HEK293 (cell line): ENCODE measurements around the gene RFK.

Experiments
- CTCF ChIA-PET: fragments of 350-600 bp; formaldehyde crosslinking; extraction: SDS; loops from one replicate; lab custom pipeline; 2021; ENCODE audit warnings: antibody characterized with exemption; lab: Yijun Ruan, JAX
- POLR2A ChIA-PET: fragments of 300-600 bp; formaldehyde crosslinking; extraction: SDS; loops from one replicate; lab custom pipeline; 2020; ENCODE audit warnings: antibody characterized with exemption, inconsistent platforms; lab: Yijun Ruan, JAX
- H3K27ac ChIP-seq: fragments of 200-500 bp; sonication (Bioruptor generic); 2 replicates; pipeline ENCODE4 v1.5.1; 2014; ENCODE audit warnings: low read depth, low read length, control low read depth, inconsistent platforms; ENCODE audit errors: extremely low read depth
- H3K36me3 ChIP-seq, 2 experiments: fragments of 200-500 bp in 1 of 2; sonication (Bioruptor generic) in 1 of 2; 1 replicate in 1 of 2; 2 replicates in 1 of 2; pipeline ENCODE4 v1.5.1; 2014 to 2017; ENCODE audit warnings: inconsistent platforms in 2 of 2, low read length in 2 of 2; ENCODE audit not compliant: control insufficient read depth in 2 of 2, insufficient read depth in 1 of 2
- H3K4me1 ChIP-seq: fragments of 200-500 bp; sonication (Bioruptor generic); 2 replicates; pipeline ENCODE4 v1.5.1; 2014; ENCODE audit warnings: mild to moderate bottlenecking, low read length, inconsistent platforms; ENCODE audit not compliant: control insufficient read depth, insufficient read depth
- H3K4me3 ChIP-seq: 2 replicates; pipeline ENCODE4 v1.5.1; 2011; ENCODE audit warnings: low read depth, mild to moderate bottlenecking, control low read depth, low read length, moderate library complexity
- H3K9me3 ChIP-seq: fragments of 200-500 bp; sonication (Bioruptor generic); 2 replicates; pipeline ENCODE4 v1.5.1; 2014; ENCODE audit warnings: low read depth, low read length, inconsistent platforms; ENCODE audit not compliant: control insufficient read depth, insufficient read depth
- BCL11A ChIP-seq: fragments of 450-650 bp; formaldehyde crosslinking; IDR thresholded peaks from 2 replicates; pipeline ENCODE4 v1.5.1; 2016; ENCODE audit warnings: low read depth, missing biosample characterization, missing genetic modification characterization
- EGR2 ChIP-seq: fragments of 450-650 bp; formaldehyde crosslinking; IDR thresholded peaks from 2 replicates; pipeline ENCODE4 v1.5.1; 2016; ENCODE audit warnings: low read depth, missing biosample characterization, missing genetic modification characterization
- ELK4 ChIP-seq: IDR thresholded peaks from 2 replicates; pipeline ENCODE4 v1.6.1; 2011; ENCODE audit warnings: mild to moderate bottlenecking, low read depth, low read length, borderline replicate concordance
- HOXC10 ChIP-seq: sonication (generic); formaldehyde crosslinking; IDR thresholded peaks from 2 replicates; pipeline ENCODE4 v1.8.1; 2023; ENCODE audit warnings: mild to moderate bottlenecking, missing genetic modification reagents
- OSR2 ChIP-seq: fragments of 450-650 bp; formaldehyde crosslinking; IDR thresholded peaks from 2 replicates; pipeline ENCODE4 v1.5.1; 2016; ENCODE audit warnings: missing biosample characterization, missing genetic modification characterization
- PATZ1 ChIP-seq: fragments of 450-650 bp; formaldehyde crosslinking; IDR thresholded peaks from 2 replicates; pipeline ENCODE4 v1.5.1; 2016; ENCODE audit warnings: missing biosample characterization, missing genetic modification characterization
- SALL2 ChIP-seq: fragments of 450-650 bp; formaldehyde crosslinking; IDR thresholded peaks from 2 replicates; pipeline ENCODE4 v1.5.0; 2017; ENCODE audit warnings: missing biosample characterization, mild to moderate bottlenecking, missing genetic modification characterization, borderline replicate concordance
- TRIM28 ChIP-seq: IDR thresholded peaks from 2 replicates; pipeline ENCODE4 v1.6.1; 2011; ENCODE audit warnings: low read length, control low read depth, borderline replicate concordance
- WT1 ChIP-seq: fragments of 450-650 bp; formaldehyde crosslinking; IDR thresholded peaks from 2 replicates; pipeline ENCODE4 v1.5.1; 2016; ENCODE audit warnings: missing biosample characterization, missing genetic modification characterization
- ZBTB17 ChIP-seq: fragments of 450-650 bp; formaldehyde crosslinking; IDR thresholded peaks from 2 replicates; pipeline ENCODE4 v1.5.1; 2016; ENCODE audit warnings: missing biosample characterization, missing genetic modification characterization
- ZNF132 ChIP-seq: fragments of 450-650 bp; formaldehyde crosslinking; IDR thresholded peaks from 2 replicates; pipeline ENCODE4 v1.5.1; 2017; ENCODE audit warnings: missing biosample characterization, missing genetic modification characterization, borderline replicate concordance
- ZNF16 ChIP-seq: fragments of 450-650 bp; formaldehyde crosslinking; IDR thresholded peaks from 2 replicates; pipeline ENCODE4 v1.5.1; 2016; ENCODE audit warnings: low read depth, missing biosample characterization, missing genetic modification characterization
- ZNF169 ChIP-seq: fragments of 450-650 bp; formaldehyde crosslinking; IDR thresholded peaks from 2 replicates; pipeline ENCODE4 v1.5.1; 2016; ENCODE audit warnings: missing biosample characterization, missing genetic modification characterization
- ZNF174 ChIP-seq: fragments of 450-650 bp; formaldehyde crosslinking; IDR thresholded peaks from 2 replicates; pipeline ENCODE4 v1.5.0; 2017; ENCODE audit warnings: missing biosample characterization, mild to moderate bottlenecking, missing genetic modification characterization
- ZNF18 ChIP-seq: fragments of 450-650 bp; formaldehyde crosslinking; IDR thresholded peaks from 2 replicates; pipeline ENCODE4 v1.5.1; 2016; ENCODE audit warnings: missing biosample characterization, missing genetic modification characterization
- ZNF354C ChIP-seq: fragments of 450-650 bp; formaldehyde crosslinking; IDR thresholded peaks from 2 replicates; pipeline ENCODE4 v1.5.1; 2016; ENCODE audit warnings: missing biosample characterization, missing genetic modification characterization, low read depth, borderline replicate concordance
- ZNF548 ChIP-seq: fragments of 450-650 bp; formaldehyde crosslinking; IDR thresholded peaks from 2 replicates; pipeline ENCODE4 v1.5.1; 2016; ENCODE audit warnings: missing biosample characterization, missing genetic modification characterization
- ZNF600 ChIP-seq: fragments of 450-650 bp; formaldehyde crosslinking; IDR thresholded peaks from 2 replicates; pipeline ENCODE4 v1.5.1; 2016; ENCODE audit warnings: missing biosample characterization, missing genetic modification characterization
- ZNF645 ChIP-seq: fragments of 450-650 bp; formaldehyde crosslinking; IDR thresholded peaks from 2 replicates; pipeline ENCODE4; 2016; ENCODE audit warnings: missing biosample characterization, missing genetic modification characterization
- ZNF76 ChIP-seq: fragments of 450-650 bp; formaldehyde crosslinking; IDR thresholded peaks from 2 replicates; pipeline ENCODE4; 2016; ENCODE audit warnings: low read depth, missing biosample characterization, missing genetic modification characterization, borderline replicate concordance
- ZNF768 ChIP-seq: fragments of 450-650 bp; formaldehyde crosslinking; IDR thresholded peaks from 2 replicates; pipeline ENCODE4 v1.5.1; 2018; ENCODE audit warnings: missing biosample characterization, mild to moderate bottlenecking, missing genetic modification characterization
- ZNF843 ChIP-seq: fragments of 450-650 bp; formaldehyde crosslinking; IDR thresholded peaks from 2 replicates; pipeline ENCODE4 v1.5.1; 2016; ENCODE audit warnings: missing biosample characterization, missing genetic modification characterization

Gene RFK

GRCh38 chr9:76425677-76426453 is 31.6 kb upstream of the RFK start (continued):
- TF ChIP-seq PATZ1 (tag by site-specific recombination) = no peak
- no peak for TF ChIP-seq ZNF843 (tag by site-specific recombination)
- TF ChIP-seq SALL2 = no peak
- no peak for TF ChIP-seq ZNF174 (tag by site-specific recombination)

- H3K9me3 ChIP-seq = no peaks in the 10 kb centered on the region
- no peaks in the 10 kb centered on the region for H3K36me3 ChIP-seq
- no peaks in the 10 kb centered on the region for H3K4me1 ChIP-seq
- TF ChIP-seq ZNF169 (tag by site-specific recombination) (no peak), ZNF76 (tag by site-specific recombination) (no peak), ZNF600 (tag by site-specific recombination) (no peak), WT1 (tag by site-specific recombination) (no peak), OSR2 (tag by site-specific recombination) (no peak), ZNF132 (no peak), TRIM28 (no peak), ZNF16 (no peak)
- POLR2A ChIA-PET = no interaction called here
- no peak overlapping the region for H3K4me3 ChIP-seq
- CTCF ChIA-PET = interaction anchor here (1.1 kb wide), 1 partner anchor 21 kb away, joined by 4 read pairs; no protein-coding TSS in a partner anchor
- no peak overlapping the region for H3K27ac ChIP-seq
Observed at GRCh38 chr9:76424491-76424890, 30.3 kb upstream of the RFK start.

GRCh38 chr9:76423216-76424177 is 29.3 kb upstream of the RFK start:
- no peaks in the 10 kb centered on the region for H3K9me3 ChIP-seq
- H3K4me3 ChIP-seq = no peak overlapping the region
- no peaks in the 10 kb centered on the region for H3K36me3 ChIP-seq
- POLR2A ChIA-PET = no interaction called here
- TF ChIP-seq ZNF645 = no peak
- TF ChIP-seq EGR2 (tag by site-specific recombination) = no peak
- TF ChIP-seq ZNF768 (tag by site-specific recombination) = no peak
- TF ChIP-seq ZBTB17 = no peak
- no peak for TF ChIP-seq ELK4
- TF ChIP-seq HOXC10 (CRISPR knock-in tag) = no peak
- TF ChIP-seq ZNF18 (tag by site-specific recombination) = no peak
- no peak for TF ChIP-seq ZNF354C (tag by site-specific recombination)
- no peak for TF ChIP-seq BCL11A (tag by site-specific recombination)
- no peak for TF ChIP-seq ZNF548 (tag by site-specific recombination)
- no peaks in the 10 kb centered on the region for H3K4me1 ChIP-seq
- no peak overlapping the region for H3K27ac ChIP-seq
- CTCF ChIA-PET = interaction anchor here (0.6 to 1.1 kb wide), 3 partner anchors 9 to 66 kb away, joined by 3 to 4 read pairs (median 4); no protein-coding TSS in a partner anchor
